Natural killer cell (primary cell): ENCODE results near the gene PCED1B. TPM values are rescaled to one million over a fixed set of nuclear protein-coding genes. Genes with fewer than 3 reads are reported as not detected.

Experiments
- ATAC-seq, 3 donors: fragments of 150-1000 bp in 2 of 3; fragments of 200-7000 bp in 1 of 3; cut with Tn5 transposase; 1 replicate in 1 of 3; 2 replicates in 2 of 3; pipeline ENCODE4 v1.10.0; 2021; ENCODE audit warnings: mild to moderate bottlenecking in 2 of 3, moderate library complexity in 2 of 3
- DNase-seq, 2 donors: peaks; one replicate each; pipeline versions ENCODE4 v3.0.0 to v3.0.0-alpha.2; 2013 to 2021; ENCODE audit warnings: mixed read lengths in 1 of 2
- H3K27ac ChIP-seq: one replicate; pipeline ENCODE4 v1.5.1; 2013; ENCODE audit warnings: mild to moderate bottlenecking, low read length
- H3K27me3 ChIP-seq: one replicate; pipeline ENCODE4 v1.6.1; 2013; ENCODE audit warnings: low read length; ENCODE audit not compliant: control insufficient read depth, insufficient read depth
- H3K36me3 ChIP-seq: one replicate; pipeline ENCODE4 v1.6.1; 2013; ENCODE audit warnings: low read length; ENCODE audit not compliant: control insufficient read depth, insufficient read depth
- H3K4me1 ChIP-seq: one replicate; pipeline ENCODE4 v1.6.1; 2013; ENCODE audit warnings: low read length; ENCODE audit not compliant: control insufficient read depth, insufficient read depth
- H3K4me3 ChIP-seq: one replicate; pipeline ENCODE4 v1.5.1; 2013; ENCODE audit warnings: low read length
- H3K9me3 ChIP-seq: one replicate; pipeline ENCODE4 v1.6.1; 2013; ENCODE audit warnings: low read length; ENCODE audit not compliant: control insufficient read depth, insufficient read depth
- H3K27ac Mint-ChIP-seq, 2 donors: one replicate each; pipeline ENCODE4 v1.8.0; 2022; ENCODE audit warnings: mild to moderate bottlenecking in 2 of 2, mixed read lengths in 2 of 2, moderate library complexity in 1 of 2
- H3K27me3 Mint-ChIP-seq, 2 donors: one replicate each; pipeline ENCODE4 v1.8.0; 2022; ENCODE audit warnings: low read depth in 2 of 2, mixed read lengths in 2 of 2
- H3K36me3 Mint-ChIP-seq: one replicate; pipeline ENCODE4 v1.8.0; 2022; ENCODE audit warnings: mixed read lengths
- H3K4me1 Mint-ChIP-seq, 2 donors: one replicate each; pipeline ENCODE4 v1.8.0; 2022; ENCODE audit warnings: mixed read lengths in 2 of 2
- H3K4me3 Mint-ChIP-seq: one replicate; pipeline ENCODE4 v1.8.0; 2022; ENCODE audit warnings: mild to moderate bottlenecking, moderate library complexity, mixed read lengths
- H3K9me3 Mint-ChIP-seq, 2 donors: one replicate each; pipeline ENCODE4 v1.8.0; 2022; ENCODE audit warnings: mixed read lengths in 2 of 2
- CTCF ChIP-seq: fragments of 200-600 bp; IDR thresholded peaks from one replicate; pipeline ENCODE4 v1.8.0; 2022; ENCODE audit warnings: antibody characterized with exemption
- WGBS: methylation state at CpG from one replicate; pipeline ENCODE4 v1.1.7; 2013; ENCODE audit warnings: missing lambda C conversion rate; ENCODE audit not compliant: insufficient coverage; 5-methylcytosine and 5-hydroxymethylcytosine counted together
- intact Hi-C: fragments of 100-400 bp; cut with micrococcal nuclease; formaldehyde crosslinking; loops from one replicate; pipeline ENCODE4 v1.14.2; 2022
- total RNA-seq, 4 donors: library from RNA; stranded (reverse); fragments of 120-200 nt in 1 of 4; gene quantifications; one replicate each; pipeline versions ENCODE4 v1.2.3 to v1.2.4, GENCODE V29; 2013 to 2022

PCED1B gene
- total RNA-seq, 3 donors from 2014 or later (not counting 1 experiment from before 2014, with no cell fraction given): 30.2 to 35.9 (median 33.3) TPM

- DNase-seq (no peak), ATAC-seq (no peak)
- Mint-ChIP-seq H3K9me3 (no peaks in the 10 kb centered on the region), H3K27me3 (no peaks in the 10 kb centered on the region), H3K27ac (peak overlapping the region; percentile 82 to 95), H3K4me1 (peaks cover 69 to 70% of the 10 kb centered on the region in 2 donors), H3K36me3 (no peaks in the 10 kb centered on the region), H3K4me3 (peak overlapping the region; percentile 26)
- Histone ChIP-seq H3K4me3 (no peak overlapping the region), H3K36me3 (no peaks in the 10 kb centered on the region), H3K27me3 (no peaks in the 10 kb centered on the region), H3K27ac (no peak overlapping the region), H3K9me3 (no peaks in the 10 kb centered on the region), H3K4me1 (peaks cover 30% of the 10 kb centered on the region)
- TF ChIP-seq CTCF: no peak
- intact Hi-C loops: loop anchor here (5.0 kb wide), 2 partner anchors 110 to 130 kb away; no protein-coding TSS in a partner anchor
- 100% methylated on average over 1 of the region's 3 CpGs for WGBS
Observed at GRCh38 chr12:47082283-47082682, 2.9 kb downstream of the PCED1B start.

- peak overlapping the region; percentile 26 for H3K4me3 Mint-ChIP-seq
- TF ChIP-seq CTCF: no peak
- peaks cover 30% of the 10 kb centered on the region for H3K4me1 ChIP-seq
- DNase-seq (peak in 1 of 2 donors; percentile 28), ATAC-seq (no peak)
- no peaks in the 10 kb centered on the region for H3K27me3 ChIP-seq
- no peaks in the 10 kb centered on the region for H3K9me3 ChIP-seq
- no peaks in the 10 kb centered on the region for H3K36me3 ChIP-seq
- H3K27ac Mint-ChIP-seq: peak overlapping the region; percentile 82 to 95
- H3K9me3 Mint-ChIP-seq: no peaks in the 10 kb centered on the region
- intact Hi-C loops: loop anchor here (5.0 kb wide), 2 partner anchors 109 to 129 kb away; no protein-coding TSS in a partner anchor
- no peaks in the 10 kb centered on the region for H3K27me3 Mint-ChIP-seq
- WGBS: 92% methylated on average over 7 of the region's 7 CpGs
- no peak overlapping the region for H3K27ac ChIP-seq
- H3K4me3 ChIP-seq: no peak overlapping the region
- H3K36me3 Mint-ChIP-seq: no peaks in the 10 kb centered on the region
- peaks cover 69 to 70% of the 10 kb centered on the region in 2 donors for H3K4me1 Mint-ChIP-seq
Observed at GRCh38 chr12:47082796-47083621, 3.6 kb downstream of the PCED1B start.

- Histone ChIP-seq H3K9me3 (no peaks in the 10 kb centered on the region), H3K4me1 (peaks cover 24% of the 10 kb centered on the region), H3K4me3 (no peak overlapping the region), H3K27me3 (no peaks in the 10 kb centered on the region), H3K27ac (peak overlapping the region; percentile 1), H3K36me3 (no peaks in the 10 kb centered on the region)
- Mint-ChIP-seq H3K27me3 (no peaks in the 10 kb centered on the region), H3K36me3 (no peaks in the 10 kb centered on the region), H3K4me3 (no peak overlapping the region), H3K27ac (peak overlapping the region; percentile 82 to 95), H3K9me3 (no peaks in the 10 kb centered on the region), H3K4me1 (peaks cover 63 to 64% of the 10 kb centered on the region in 2 donors)
- TF ChIP-seq CTCF: no peak
- intact Hi-C loops: loop anchor here (2.0 to 5.0 kb wide), 3 partner anchors 108 to 193 kb away; no protein-coding TSS in a partner anchor
- ATAC-seq: no peak
- DNase-seq: no peak
- no CpG with 5 or more reads among the region's 1 CpG for WGBS
Observed at GRCh38 chr12:47084172-47084571, 4.8 kb downstream of the PCED1B start.
